Middle frontal gyrus (tissue), 1 donor: ENCODE measurements around the gene RAB7A.

ENCODE experiments used
- DNase-seq: peaks from one replicate; pipeline ENCODE4 v3.0.0-alpha.2; 2015; ENCODE audit warnings: low spot score; ENCODE audit errors: extremely low spot score

The RAB7A gene

DNA sequence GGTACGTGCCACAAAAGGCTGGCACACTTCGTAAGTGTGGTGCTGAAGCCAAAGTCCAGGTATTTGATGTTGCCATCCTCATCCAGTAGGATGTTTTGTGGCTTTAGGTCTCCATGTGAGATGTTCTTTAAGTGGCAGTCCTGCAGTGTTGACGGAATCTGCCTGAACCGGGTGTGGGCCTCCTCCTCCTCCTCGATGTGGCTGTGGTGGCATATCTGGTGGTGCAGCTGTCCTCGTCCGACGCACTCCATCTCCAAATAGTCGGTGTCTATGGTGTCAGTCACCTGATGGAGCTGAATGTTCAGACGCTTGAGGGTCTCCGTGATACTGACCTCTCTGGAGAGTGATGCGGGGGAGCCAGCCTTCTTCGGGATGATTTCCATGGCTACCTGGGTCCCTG, 123.0 kb downstream of the RAB7A start:
- no peak for DNase-seq

DNA sequence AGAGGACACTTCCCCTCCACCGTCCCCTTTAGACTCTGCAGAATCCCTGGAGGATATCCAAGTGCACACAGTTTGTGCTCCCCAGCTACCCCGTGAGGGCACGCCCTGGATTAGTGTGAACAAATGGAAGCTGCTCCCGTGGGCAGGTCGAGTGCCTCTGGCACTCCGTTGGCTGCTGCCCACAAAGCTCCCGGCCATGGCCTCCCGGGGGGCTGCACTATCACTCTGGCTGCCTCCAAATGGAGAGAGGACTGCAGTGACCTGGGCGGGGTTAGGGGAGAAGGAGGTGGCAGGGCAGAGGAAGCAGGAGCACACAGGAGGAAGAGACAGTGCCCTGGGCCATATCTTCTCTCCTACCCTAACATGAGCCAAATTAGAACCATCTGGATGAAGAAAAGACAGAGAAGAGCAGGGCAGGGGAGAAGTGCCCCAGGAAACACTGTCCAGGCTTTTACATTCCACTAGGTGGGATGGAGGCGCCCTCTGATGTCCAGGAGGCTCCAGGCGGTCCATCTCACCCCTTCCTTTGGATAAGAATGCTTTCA, 124.0 kb downstream of the RAB7A start:
- no peak for DNase-seq

DNA sequence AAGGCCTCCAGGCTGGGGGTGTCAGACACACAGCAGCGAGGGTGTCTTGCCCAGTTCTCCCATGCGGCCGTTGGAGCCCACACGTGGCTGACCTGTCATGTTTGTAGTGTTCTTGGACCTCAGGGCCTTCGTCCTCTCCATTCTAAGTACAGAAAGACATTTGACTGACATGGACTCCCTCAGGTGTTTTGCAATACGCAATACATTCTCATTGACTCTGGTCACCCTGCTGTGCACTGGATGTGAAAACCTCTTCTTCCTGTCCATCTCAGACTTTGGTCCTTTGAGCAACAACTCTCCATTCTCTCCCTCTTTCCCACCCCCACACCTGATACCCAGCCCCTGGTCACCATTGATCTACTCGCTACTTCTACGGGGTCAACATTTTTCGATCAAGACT, 124.6 kb downstream of the RAB7A start:
- DNase-seq, result no peak

DNA sequence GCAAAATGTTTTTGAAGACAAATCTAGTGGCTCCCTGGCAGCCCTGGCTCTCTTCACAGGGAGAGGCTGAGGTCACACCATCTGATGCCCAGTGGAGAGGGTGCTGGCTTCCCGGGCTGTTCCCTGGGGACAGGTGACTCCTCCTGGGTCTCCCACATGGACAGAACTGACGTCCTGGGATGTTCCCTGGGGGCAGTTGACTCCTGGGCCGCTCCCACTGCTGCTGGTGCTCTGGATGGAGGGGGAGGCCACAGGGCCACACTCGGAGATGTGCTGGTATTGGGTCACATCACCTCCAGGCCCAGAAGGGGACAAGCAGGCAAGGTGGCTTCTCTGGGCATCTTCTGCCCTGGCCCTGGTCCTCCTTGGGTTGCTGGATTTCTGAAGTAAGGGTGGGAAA, 125.6 kb downstream of the RAB7A start:
- no peak for DNase-seq

DNA sequence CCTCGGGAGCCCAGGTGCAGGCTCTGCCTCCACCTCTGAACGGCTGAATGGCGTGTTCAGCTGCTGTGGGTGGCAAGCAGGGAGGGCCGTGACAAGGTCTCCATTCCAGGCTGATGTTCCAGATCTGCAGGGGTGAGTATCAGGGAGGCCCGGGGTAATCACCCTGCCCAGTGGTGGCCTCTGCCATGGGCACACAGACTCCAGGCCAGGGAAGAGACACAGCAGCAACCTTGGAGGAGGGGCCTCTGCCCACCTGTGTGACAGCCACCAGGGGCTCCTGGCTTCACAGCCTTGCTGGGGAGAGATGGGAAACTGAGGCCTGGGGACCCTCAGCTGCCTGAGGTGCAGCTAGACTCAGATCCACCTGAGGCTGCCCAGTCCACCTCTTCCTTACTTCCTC, 127.8 kb downstream of the RAB7A start:
- no peak for DNase-seq

DNA sequence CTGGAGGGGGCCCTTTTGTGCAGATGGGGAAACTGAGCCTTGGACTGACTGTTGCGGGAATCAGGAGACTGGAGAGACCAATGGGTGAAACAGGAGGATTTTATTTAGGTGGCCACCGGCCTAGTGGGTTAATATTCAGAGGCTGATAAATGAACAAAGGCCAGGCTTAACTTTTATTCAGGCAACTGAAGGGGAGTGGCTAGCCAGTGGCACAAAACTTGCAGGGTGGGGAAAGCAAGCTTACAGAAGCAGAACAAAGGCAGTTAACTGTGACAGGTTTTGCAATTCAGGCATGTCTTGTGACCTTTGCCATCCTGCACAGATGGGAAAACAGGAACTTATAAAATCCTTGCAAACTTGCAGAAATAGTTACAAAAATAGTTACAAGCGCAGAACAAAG, 128.5 kb downstream of the RAB7A start:
- no peak for DNase-seq

DNA sequence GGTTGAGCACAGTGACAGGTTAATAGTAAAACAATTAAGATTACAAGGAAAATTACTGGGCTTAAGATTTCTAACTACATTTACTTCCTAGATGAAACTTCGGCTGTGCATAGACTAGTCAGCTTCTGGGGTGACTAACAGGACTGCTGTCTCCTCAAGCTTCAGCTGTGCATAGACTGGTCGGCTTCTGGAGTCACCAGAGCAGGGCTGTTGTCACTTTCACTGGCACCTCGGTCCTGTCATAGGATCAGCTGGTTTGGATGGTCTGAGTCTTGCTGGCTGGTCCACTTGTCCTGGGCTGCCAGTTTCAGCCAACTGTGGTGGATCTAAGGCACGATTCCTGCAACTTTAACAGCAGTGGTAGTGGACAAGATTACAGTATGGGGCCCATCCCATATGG, 129.6 kb downstream of the RAB7A start:
- DNase-seq, result no peak

DNA sequence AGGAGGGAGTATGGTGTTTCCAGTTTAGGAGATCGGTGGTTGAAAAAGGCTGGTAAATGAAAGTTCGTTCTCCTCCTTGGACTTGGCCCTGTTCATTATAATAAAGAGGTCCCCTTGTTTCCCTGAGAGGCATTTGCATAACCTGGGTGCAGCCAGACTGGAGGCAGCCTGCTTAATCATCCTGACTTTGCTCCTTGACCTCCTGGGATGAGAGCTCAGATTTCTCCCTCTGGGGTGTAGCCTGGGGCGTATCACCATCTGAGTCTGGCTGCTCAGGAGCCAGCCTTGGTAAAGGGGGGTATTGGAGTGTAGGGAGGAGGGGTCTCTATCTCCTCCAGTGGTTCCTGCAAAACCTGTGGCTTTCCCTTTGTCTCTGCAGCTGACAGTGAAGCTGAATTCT, 132.2 kb downstream of the RAB7A start:
- no peak for DNase-seq

DNA sequence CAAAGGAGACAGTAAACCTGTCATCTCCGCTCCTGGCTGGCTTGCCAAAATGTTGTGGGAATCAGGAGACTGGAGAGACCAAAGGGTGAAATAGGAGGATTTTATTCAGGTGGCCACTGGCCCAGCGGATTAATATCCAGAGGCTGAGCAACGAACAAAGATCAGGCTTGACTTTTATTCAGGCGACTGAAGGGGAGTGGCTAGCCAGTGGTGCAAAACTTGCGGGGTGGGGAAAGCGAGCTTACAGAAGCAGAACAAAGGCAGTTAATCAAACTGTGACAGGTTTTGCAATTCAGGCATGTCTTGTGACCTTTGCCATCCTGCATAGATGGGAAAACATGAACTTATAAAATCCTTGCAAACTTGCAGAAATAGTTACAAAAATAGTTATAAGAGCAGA, 133.6 kb downstream of the RAB7A start:
- DNase-seq, result no peak

DNA sequence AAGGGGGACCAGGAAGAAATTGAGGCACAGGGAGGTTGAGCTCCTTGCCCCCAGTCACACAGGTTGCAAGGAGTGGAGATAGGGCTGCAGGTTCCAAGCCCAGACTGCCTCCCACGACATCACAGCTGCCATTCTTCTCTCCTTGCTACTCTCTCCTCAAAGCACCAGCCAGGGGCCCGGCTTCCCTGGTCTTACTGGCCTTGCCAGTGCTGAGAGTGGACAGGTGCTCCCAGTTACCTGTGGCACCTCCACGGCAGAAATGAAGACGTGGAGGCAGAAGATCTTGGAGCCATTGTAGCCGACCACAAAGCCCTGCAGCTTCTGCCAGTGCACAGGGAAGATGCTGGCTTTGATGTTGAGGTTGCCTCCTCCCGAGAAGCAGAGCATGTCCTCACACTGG, 135.5 kb downstream of the RAB7A start:
- no peak for DNase-seq

DNA sequence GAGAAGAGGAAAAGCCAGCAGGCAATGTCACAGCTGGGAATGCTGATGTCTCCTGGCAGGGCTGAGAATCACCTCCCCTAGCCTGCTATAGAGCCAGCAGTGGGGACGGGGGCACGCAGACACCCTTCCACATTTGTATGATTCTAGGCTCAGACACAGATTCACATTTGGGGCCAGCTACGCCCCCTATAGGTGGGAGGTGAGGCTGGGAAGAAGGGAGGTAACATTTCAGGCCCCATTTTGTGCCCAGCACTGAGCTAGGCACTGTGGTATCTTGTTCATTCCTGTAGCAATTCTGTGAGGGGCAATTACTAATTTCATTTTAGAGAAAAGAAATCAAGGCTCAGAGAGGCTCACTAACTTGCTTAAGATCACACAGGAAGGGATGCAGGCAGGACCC, 137.6 kb downstream of the RAB7A start:
- no peak for DNase-seq
